Adrenal gland (tissue), 12 donors: ENCODE results near the gene PELO. TPM values are rescaled to one million over a fixed set of nuclear protein-coding genes. Genes with fewer than 3 reads are reported as not detected.

Experiments used
- DNase-seq, 7 donors: peaks; one replicate each; pipeline ENCODE4 v3.0.0-alpha.2; 2019 to 2020
- H3K27ac ChIP-seq, 5 donors: fragments of 200-600 bp; sonication (generic) in 4 of 5; 1 replicate in 3 of 5; 2 replicates in 2 of 5; pipeline versions ENCODE4 v1.5.1 to v1.8.0; 2016 to 2020; ENCODE audit warnings: mild to moderate bottlenecking in 1 of 5
- H3K27me3 ChIP-seq: fragments of 200-600 bp; 2 replicates; pipeline ENCODE4 v1.8.0; 2021
- H3K36me3 ChIP-seq, 2 donors: fragments of 200-600 bp; replicated peaks in 1 of 2; 1 replicate in 1 of 2; 2 replicates in 1 of 2; pipeline versions ENCODE4 v1.5.1 to v1.8.0; 2018 to 2022
- H3K4me1 ChIP-seq, 2 donors: fragments of 200-600 bp; replicated peaks in 1 of 2; 1 replicate in 1 of 2; 2 replicates in 1 of 2; pipeline versions ENCODE4 v1.5.1 to v1.8.0; 2018 to 2021
- H3K4me3 ChIP-seq, 4 donors: fragments of 200-600 bp; sonication (generic) in 3 of 4; one replicate each; pipeline ENCODE4 v1.5.1; 2016 to 2018
- H3K9me3 ChIP-seq, 3 donors: fragments of 200-600 bp; sonication (generic) in 1 of 3; replicated peaks in 1 of 3; 1 replicate in 2 of 3; 2 replicates in 1 of 3; pipeline versions ENCODE4 v1.5.1 to v1.8.0; 2016 to 2021
- POLR2A ChIP-seq, 2 donors: fragments of 450-650 bp; IDR thresholded peaks; one replicate each; pipeline ENCODE4 v1.6.1; 2017; ENCODE audit warnings: antibody characterized with exemption in 2 of 2, mild to moderate bottlenecking in 2 of 2, moderate library complexity in 1 of 2
- WGBS, 4 donors: extraction: QIAGEN DNeasy Blood & Tissue Kit in 2 of 4; methylation state at CpG; one replicate each; pipeline versions ENCODE4 v1.1.5 to v1.1.7; 2013 to 2017; 5-methylcytosine and 5-hydroxymethylcytosine counted together
- intact Hi-C, 2 donors: fragments of 100-400 bp; cut with DNase I; formaldehyde crosslinking; loops; one replicate each; pipeline versions ENCODE4 v1.14.1 to v1.15.0; 2022 to 2023
- polyA plus RNA-seq, 3 donors: library from polyadenylated mRNA; stranded (reverse); fragments of 200-250 nt in 2 of 3; fragments of 350-450 nt in 1 of 3; fragmentation: Illumina TruSeq in 1 of 3; extraction: RNeasy Lipid Tissue Mini Kit (QIAGEN cat#74804) in 1 of 3; gene quantifications; one replicate each; pipeline ENCODE4 v1.2.3, GENCODE V29; 2013 to 2014
- total RNA-seq, 9 donors: library from RNA; depleted of rRNA in 4 of 9; stranded (reverse); fragments of >200 nt in 4 of 9; fragments of 120-200 nt in 1 of 9; fragmentation: NEBNext Ultra II Directional in 1 of 9; extraction: Animal tissue kit (Norgen Biotek cat#: 25700) in 1 of 9; gene quantifications; one replicate each; pipeline versions ENCODE4 v1.1.0 to v1.2.4, GENCODE V29; 2013 to 2023
- TF ChIP-seq, protein P1 (sequence below), 6 experiments: fragments of 450-650 bp in 4 of 6; fragments of 200-600 bp in 2 of 6; sonication (generic) in 1 of 6; IDR thresholded peaks; 1 replicate in 5 of 6; 2 replicates in 1 of 6; pipeline versions ENCODE4 v1.5.1 to v1.8.0; 2016 to 2021; ENCODE audit warnings: antibody characterized with exemption in 6 of 6, mild to moderate bottlenecking in 2 of 6, moderate library complexity in 1 of 6
- donor health status: healthy with polysubstance abuse.
- donor health status: Bipolar disorder and iron deficiency.
- donor health status: DM: yes; HTN: yes; CAD: no.
- donor health status: DM: no; HTN: no; CAD: no.
- donor health status: DM: no; HTN: no; CAD: no.
- donor health status: DM: yes; HTN: yes; CAD: no.

The PELO gene
- total and polyA plus RNA-seq, 12 donors, result 17.8 to 147 (median 68.7) TPM

DNA sequence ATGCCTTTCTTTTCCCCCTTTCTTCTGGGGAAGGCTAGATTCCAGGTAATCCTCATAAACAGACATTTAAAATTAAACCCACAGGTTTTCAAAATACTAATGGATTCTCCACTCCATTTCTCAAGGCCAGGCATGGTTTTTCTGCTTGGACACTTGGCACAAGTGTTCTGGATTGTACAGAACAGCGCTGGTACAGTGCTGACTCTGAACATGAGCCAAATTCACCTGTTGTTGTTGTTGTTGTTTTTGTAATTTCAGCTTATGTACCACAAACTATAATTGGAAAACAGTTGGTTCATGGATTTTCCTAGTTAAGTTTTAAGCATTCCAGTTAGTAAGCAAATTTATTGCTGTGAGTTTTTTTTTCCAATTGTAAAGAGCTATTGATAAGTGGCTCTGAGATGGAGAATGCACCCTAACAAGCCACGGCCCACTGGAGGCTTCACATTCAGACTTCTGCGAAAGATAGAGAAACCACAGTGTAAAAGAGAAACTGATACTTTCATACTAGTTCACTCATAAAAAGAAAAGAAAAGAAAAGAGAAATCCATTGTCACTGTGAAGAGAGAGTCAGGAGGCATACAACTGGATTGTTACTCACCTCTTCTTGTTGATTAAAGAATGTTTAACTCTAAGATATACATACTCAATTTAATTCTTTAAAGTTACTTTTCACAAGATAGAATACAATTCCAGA lies 16.2 kb upstream of the PELO start:
- intact Hi-C loops, result no loop called here
- no peak overlapping the region for H3K27ac ChIP-seq
- no peak for TF ChIP-seq POLR2A (IDR thresholded peaks at IDR 0.05)
- TF ChIP-seq, protein P1, sequence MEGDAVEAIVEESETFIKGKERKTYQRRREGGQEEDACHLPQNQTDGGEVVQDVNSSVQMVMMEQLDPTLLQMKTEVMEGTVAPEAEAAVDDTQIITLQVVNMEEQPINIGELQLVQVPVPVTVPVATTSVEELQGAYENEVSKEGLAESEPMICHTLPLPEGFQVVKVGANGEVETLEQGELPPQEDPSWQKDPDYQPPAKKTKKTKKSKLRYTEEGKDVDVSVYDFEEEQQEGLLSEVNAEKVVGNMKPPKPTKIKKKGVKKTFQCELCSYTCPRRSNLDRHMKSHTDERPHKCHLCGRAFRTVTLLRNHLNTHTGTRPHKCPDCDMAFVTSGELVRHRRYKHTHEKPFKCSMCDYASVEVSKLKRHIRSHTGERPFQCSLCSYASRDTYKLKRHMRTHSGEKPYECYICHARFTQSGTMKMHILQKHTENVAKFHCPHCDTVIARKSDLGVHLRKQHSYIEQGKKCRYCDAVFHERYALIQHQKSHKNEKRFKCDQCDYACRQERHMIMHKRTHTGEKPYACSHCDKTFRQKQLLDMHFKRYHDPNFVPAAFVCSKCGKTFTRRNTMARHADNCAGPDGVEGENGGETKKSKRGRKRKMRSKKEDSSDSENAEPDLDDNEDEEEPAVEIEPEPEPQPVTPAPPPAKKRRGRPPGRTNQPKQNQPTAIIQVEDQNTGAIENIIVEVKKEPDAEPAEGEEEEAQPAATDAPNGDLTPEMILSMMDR (IDR thresholded peaks at IDR 0.05), result no peak

DNA sequence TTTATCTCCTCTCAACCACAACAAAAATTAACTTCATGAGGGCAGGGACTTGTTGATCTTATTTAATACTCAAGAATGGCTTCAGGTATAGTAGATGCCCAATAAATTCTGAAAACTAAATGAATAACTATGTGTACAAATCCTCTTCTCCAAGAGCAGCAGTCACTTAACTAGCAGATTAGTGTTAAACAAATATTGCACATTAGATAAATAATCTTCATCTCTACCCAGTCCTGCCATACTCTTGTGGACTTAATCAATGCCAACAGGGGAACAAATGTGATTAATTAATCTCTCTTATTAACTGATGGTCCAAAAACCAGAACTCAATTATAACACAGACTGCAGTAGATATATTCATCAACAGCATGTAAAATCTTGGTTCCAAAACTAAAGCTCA lies 15.0 kb upstream of the PELO start:
- peaks cover 0 to 37% of the 10 kb centered on the region in 2 donors for H3K4me1 ChIP-seq
- no peaks in the 10 kb centered on the region for H3K27me3 ChIP-seq
- no peaks in the 10 kb centered on the region for H3K9me3 ChIP-seq
- DNase-seq, result no peak
- no peaks in the 10 kb centered on the region for H3K36me3 ChIP-seq
- no peak overlapping the region for H3K4me3 ChIP-seq
- intact Hi-C loops, result no loop called here
- TF ChIP-seq, protein P1 (IDR thresholded peaks at IDR 0.05), result no peak
- no peak for TF ChIP-seq POLR2A (IDR thresholded peaks at IDR 0.05)
- peak overlapping the region in 1 of 5 donors; percentile 12 for H3K27ac ChIP-seq

More for the DNA sequence above, 16.2 kb upstream of the PELO start:
- no peaks in the 10 kb centered on the region for H3K27me3 ChIP-seq
- no peaks in the 10 kb centered on the region for H3K36me3 ChIP-seq
- peaks cover 0 to 37% of the 10 kb centered on the region in 2 donors for H3K4me1 ChIP-seq
- no peak overlapping the region for H3K4me3 ChIP-seq
- H3K9me3 ChIP-seq, result no peaks in the 10 kb centered on the region
- 59 to 65% (median 63%) methylated on average over 3 of the region's 3 CpGs for WGBS, 4 donors
- DNase-seq, result no peak

DNA sequence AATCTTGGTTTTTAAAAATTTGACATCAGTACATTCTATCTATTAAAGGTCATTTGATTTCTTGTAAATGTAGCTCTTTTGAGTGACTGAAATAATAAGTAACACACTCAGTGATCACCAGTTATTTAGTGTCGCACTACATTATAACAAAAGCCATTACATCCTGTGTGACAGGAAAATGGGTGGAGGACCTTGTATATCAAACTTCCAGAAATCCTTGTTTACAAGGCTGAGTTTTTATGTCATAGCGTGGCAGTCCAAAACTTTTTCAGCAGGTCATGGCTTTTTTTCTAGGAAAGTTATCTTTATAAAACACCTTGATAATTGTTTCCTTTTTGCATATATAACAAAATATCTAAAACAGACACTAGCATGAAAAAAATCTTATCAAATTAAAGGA lies 14.4 kb upstream of the PELO start:
- Histone ChIP-seq H3K9me3 (no peaks in the 10 kb centered on the region), H3K36me3 (no peaks in the 10 kb centered on the region), H3K4me3 (no peak overlapping the region), H3K4me1 (peaks cover 0 to 37% of the 10 kb centered on the region in 2 donors), H3K27ac (no peak overlapping the region), H3K27me3 (no peaks in the 10 kb centered on the region)
- intact Hi-C loops, result no loop called here
- WGBS, 4 donors, result 35 to 44% (median 42%) methylated on average over 2 of the region's 2 CpGs
- no peak for DNase-seq
- TF ChIP-seq, protein P1 (IDR thresholded peaks at IDR 0.05), result no peak

DNA sequence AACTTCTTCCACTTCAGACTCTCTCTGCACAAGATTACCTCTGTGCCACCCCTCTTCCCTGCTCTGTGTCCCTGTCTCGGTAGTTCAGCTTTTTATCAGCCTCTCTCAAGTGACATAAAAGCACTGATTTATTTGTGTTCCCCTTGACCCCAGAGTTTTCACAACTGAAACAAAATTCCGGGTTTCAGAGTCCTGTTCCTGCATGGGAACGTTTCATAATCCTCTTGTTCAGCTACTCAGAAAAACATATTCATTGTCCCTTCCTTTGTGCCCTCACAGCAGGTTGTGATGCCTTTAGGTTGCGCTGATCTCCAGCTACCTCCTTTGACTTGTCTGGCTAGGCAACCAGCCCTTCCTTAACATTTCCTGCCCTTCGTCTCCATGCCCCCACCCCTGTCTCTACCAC lies 13.7 kb upstream of the PELO start:
- Histone ChIP-seq H3K4me1 (peaks cover 0 to 37% of the 10 kb centered on the region in 2 donors), H3K4me3 (no peak overlapping the region), H3K36me3 (no peaks in the 10 kb centered on the region), H3K9me3 (no peaks in the 10 kb centered on the region), H3K27me3 (no peaks in the 10 kb centered on the region), H3K27ac (peak overlapping the region in 1 of 5 donors; percentile 36)
- 23 to 28% (median 26%) methylated on average over 5 of the region's 5 CpGs for WGBS, 4 donors
- intact Hi-C loops, result no loop called here
- peak in 4 of 7 donors; percentile 18 to 56 (median 31) for DNase-seq
- TF ChIP-seq POLR2A (IDR thresholded peaks at IDR 0.05), result no peak
- TF ChIP-seq, protein P1 (IDR thresholded peaks at IDR 0.05), result no peak
